Gastroesophageal sphincter (tissue), 3 donors: Measurements from ENCODE around the gene ARL4D.

Experiments
- POLR2A ChIP-seq, 2 donors: fragments of 450-650 bp; IDR thresholded peaks; one replicate each; pipeline ENCODE4 v1.6.1; 2017; ENCODE audit warnings: antibody characterized with exemption in 2 of 2, mild to moderate bottlenecking in 2 of 2, moderate library complexity in 1 of 2
- POLR2AphosphoS5 ChIP-seq: sonication (generic); formaldehyde crosslinking; IDR thresholded peaks from one replicate; pipeline ENCODE4 v1.6.1; 2017; ENCODE audit warnings: antibody characterized with exemption
- TF ChIP-seq, protein P1 (sequence below), 4 experiments: fragments of 200-600 bp in 2 of 4; fragments of 450-650 bp in 2 of 4; sonication (generic) in 1 of 4; IDR thresholded peaks; one replicate each; pipeline ENCODE4 v1.5.1; 2017 to 2019; ENCODE audit warnings: antibody characterized with exemption in 4 of 4, mild to moderate bottlenecking in 2 of 4, moderate library complexity in 2 of 4

DNA sequence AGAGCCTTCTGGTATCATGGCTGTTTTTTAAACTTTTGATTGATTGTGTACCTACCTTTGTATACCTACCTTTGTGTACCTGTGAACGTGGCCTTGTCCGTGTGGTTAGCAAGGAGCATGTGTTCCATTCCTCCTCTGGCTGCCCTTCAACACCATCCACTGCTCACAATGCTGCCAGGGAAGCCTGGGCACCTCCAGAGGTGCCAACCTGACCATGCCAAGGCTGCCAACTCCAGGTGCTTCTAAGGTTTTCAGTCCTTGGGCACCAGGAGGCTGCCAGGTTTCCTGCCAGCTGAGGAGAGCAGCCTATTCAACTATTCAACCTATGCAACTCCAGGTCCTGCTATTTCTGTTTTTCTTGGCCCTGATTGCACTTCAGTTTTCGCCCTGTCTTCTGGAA, 17.6 kb upstream of the ARL4D start:
- TF ChIP-seq, protein P1, sequence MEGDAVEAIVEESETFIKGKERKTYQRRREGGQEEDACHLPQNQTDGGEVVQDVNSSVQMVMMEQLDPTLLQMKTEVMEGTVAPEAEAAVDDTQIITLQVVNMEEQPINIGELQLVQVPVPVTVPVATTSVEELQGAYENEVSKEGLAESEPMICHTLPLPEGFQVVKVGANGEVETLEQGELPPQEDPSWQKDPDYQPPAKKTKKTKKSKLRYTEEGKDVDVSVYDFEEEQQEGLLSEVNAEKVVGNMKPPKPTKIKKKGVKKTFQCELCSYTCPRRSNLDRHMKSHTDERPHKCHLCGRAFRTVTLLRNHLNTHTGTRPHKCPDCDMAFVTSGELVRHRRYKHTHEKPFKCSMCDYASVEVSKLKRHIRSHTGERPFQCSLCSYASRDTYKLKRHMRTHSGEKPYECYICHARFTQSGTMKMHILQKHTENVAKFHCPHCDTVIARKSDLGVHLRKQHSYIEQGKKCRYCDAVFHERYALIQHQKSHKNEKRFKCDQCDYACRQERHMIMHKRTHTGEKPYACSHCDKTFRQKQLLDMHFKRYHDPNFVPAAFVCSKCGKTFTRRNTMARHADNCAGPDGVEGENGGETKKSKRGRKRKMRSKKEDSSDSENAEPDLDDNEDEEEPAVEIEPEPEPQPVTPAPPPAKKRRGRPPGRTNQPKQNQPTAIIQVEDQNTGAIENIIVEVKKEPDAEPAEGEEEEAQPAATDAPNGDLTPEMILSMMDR (IDR thresholded peaks at IDR 0.05) = no peak
- TF ChIP-seq POLR2AphosphoS5 (no peak), POLR2A (IDR thresholded peaks at IDR 0.05) (no peak)
